DMS 273 (cell line): ENCODE results near the gene GAS6.
"Not testable (repeated sequence)": the region's sequence is repeated elsewhere in the genome, so short reads cannot be mapped to it uniquely, and the experiment has no call there.

Experiments used
- DNase-seq: peaks from one replicate; lab custom pipeline; 2025; ENCODE audit not compliant: unreplicated experiment; lab: John Stamatoyannopoulos, UW

GAS6 gene

GRCh38 chr13:113794764-113795173 is 69.1 kb downstream of the GAS6 start:
- no peak for DNase-seq

DNA sequence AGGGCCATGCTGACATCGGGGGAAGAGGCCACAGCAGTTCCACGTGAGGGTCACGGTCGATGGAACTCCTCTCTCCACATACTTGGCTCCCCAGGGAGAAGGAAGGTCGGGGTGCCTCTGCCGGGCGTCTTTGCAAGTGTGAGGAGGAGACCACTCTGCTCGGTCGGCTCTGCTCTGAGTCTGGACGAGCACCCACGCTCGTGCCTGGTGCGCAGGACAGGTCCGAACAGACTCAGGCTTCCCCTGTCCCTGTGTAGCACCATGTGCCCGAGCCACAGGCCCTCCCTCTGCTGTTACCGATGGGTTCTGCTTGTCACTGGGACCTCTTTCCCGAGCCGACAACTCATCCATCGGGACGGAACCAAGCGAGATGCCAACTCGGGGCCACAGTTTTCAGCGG is 69.8 kb downstream of the GAS6 start:
- DNase-seq, result no peak

- no peak for DNase-seq
Observed at GRCh38 chr13:113793718-113794085, 70.2 kb downstream of the GAS6 start.

DNA sequence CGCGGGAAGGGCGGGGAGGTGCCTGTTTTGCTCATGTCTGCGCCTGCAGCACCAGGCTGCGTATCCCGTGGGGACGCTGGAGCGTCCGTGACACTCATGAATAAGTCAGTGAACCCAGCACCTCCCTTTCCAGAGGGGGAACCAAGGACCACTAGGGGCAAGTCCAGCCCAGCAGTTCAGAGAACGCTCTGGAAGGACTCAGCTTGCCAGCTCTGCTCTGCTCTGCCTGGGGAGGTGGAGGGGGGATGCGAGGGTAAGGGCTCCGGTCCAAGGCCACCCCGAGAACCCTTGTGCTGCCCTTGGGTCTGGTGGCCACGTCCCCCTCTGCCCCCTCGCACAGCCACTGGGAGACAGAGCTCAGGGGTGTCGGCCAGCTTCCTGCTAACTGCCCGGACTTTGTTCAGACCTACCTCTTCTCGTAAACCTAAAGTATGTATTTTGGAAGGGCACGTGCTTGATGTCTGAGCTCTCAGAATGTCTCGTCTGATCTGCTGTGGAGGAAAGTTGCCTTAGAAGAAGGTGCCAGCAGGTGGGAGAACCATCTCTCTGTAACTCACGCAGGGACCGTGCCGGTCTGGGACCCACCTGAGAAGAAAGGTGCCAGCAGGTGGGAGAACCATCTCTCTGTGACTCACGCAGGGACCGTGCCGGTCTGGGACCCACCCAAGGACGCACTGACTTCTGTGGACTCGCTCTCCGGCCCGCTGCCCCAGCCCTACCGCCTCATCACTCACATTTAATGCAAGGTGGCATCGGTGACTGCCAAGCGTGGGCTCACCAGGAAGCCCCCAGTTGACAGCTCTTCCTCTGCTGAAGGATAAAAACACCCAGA is 70.8 kb downstream of the GAS6 start:
- DNase-seq, result no peak

GRCh38 chr13:113792236-113792770 is 71.6 kb downstream of the GAS6 start:
- no peak for DNase-seq

- DNase-seq, result no peak
Observed at GRCh38 chr13:113791761-113792160, 72.1 kb downstream of the GAS6 start.

DNA sequence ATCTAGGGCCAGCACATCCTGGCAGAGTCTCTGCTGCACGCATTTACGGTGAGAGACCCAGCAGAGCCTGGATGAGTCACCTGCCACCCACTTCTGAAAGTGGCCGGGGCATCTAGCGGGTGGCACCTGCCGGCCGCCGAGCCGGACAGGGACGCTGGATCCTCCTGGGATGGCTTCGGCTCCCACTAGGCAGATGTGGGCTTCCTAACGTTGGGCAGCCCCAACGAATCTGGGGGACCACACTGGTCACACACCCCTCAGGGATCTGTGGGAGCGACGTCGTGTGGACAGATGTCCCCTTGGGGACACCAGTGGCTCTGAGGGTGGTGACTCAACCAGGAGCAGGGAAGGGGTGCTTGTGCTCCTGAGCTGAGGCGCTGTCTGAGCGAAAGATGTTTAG is 72.7 kb downstream of the GAS6 start:
- no peak for DNase-seq

DNA sequence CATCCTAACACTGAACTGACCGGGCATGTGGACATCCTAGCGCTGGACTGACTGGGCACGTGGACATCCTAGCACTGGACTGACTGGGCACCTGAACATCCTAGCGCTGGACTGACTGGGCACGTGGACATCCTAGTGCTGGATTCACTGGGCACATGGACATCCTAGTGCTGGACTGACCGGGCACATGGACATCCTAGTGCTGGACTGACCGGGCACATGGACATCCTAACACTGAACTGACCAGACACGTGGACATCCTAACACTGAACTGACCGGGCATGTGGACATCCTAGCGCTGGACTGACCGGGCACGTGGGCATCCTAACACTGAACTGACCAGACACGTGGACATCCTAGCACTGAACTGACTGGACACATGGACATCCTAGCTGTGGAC is 73.9 kb downstream of the GAS6 start:
- not testable (repeated sequence) for DNase-seq

GRCh38 chr13:113789167-113789566 is 74.7 kb downstream of the GAS6 start:
- no peak for DNase-seq

DNA sequence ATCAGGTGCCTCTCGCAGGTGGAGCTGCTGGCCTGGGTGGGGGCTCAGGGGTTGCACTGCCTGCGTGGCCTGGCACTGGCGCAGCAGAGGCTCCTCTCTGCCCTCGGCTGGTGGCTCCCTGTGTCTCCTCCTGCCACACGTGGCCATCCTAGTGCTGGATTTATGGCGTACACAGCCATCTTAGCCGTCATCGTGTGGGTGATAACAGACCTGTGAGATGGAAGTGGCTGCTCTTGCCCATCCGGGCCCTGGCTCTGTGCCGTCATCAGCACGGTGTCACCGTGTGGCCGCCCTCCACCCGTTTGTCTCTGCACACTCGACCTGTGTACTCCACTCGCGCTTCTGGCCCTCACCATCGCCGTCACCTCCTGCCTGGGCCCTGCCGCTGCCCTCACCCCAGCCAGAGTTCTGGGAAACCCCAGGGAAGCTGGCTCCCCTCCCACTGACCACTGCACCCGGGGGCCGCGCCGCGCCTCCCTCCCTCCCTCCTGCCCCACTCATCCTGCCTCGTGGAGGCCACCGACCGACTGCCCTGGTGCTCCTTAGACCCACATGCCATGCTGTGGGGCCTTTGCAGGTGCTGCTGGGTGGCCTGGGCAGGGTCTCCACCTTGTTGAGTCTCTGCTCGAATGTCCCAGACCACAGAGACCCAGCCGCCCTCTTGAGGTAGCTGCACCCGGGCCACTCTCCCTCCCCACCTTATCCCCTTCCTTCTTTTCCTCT is 75.3 kb downstream of the GAS6 start:
- DNase-seq, result no peak

GRCh38 chr13:113787694-113788093 is 76.2 kb downstream of the GAS6 start:
- no peak for DNase-seq

- DNase-seq, result no peak
Observed at GRCh38 chr13:113786262-113786841, 77.5 kb downstream of the GAS6 start.

GRCh38 chr13:113785051-113786010 is 78.5 kb downstream of the GAS6 start:
- no peak for DNase-seq

DNA sequence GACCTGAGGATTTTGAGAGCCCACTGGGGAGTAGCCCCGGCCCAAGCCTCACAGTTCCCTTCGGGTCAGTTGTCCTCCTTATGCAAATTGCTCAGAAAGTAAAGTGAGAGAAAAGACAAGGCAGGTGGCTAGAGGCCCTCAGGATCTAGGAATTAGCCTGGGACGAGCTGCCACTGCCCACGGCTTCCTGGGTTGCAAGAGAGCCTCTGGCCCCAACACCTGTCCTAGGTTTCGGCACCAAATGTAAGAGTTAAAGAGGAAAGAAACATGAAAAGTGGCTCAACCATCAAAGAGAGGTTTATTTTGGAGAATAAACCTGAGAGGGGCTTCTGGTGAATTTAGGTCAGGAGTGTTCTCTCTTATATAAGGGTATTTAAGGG is 79.2 kb downstream of the GAS6 start:
- no peak for DNase-seq

GRCh38 chr13:113783966-113784644 is 79.8 kb downstream of the GAS6 start:
- DNase-seq, result no peak

GRCh38 chr13:113783200-113783881 is 80.5 kb downstream of the GAS6 start:
- DNase-seq, result no peak

DNA sequence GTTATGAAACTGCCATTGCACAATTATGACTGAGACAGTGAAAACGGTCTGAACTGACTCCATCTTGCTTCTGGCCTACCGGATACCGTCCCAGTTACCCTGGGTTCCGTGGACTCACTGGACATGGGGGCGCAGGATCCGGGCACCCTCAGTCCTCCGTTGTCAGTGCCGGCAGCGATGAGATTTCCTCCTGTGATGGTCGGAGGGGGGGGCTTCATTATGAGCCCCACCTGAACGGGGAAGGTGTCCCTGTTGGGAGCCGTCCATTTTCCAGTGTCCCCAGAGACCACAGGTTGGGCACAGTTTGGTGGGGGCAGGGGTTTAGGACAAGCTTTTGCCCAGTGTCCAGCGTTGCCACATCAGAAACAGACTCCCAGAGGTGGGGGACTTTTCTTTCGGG is 81.4 kb downstream of the GAS6 start:
- DNase-seq, result no peak

DNA sequence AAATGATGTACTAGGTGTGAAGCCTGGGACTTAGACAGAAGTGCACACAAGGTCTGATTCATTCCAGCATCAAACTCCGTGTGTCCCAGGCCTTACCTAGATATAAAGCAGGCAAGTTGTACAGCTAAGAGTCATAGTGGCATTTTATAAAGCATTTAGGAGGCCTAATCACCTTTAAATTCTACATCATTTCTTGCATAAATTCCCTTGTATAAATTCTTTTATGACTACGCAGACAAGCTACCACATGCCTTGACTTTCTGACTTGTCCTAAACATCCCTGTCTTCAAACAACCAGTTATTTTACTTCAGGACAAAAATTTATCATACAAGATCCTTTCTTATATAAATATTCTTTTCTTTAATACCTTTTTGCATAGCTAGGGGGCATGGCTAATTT is 82.3 kb downstream of the GAS6 start:
- no peak for DNase-seq
